AML-193 (cell line): ENCODE results near the gene SUSD3.

Experiments
- DNase-seq, 2 experiments: peaks; one replicate each; lab custom pipeline; 2025; lab: John Stamatoyannopoulos, UW

SUSD3 gene

GRCh38 chr9:93052791-93053540 lies 5.5 kb upstream of the SUSD3 start:
- no peak for DNase-seq

GRCh38 chr9:93053781-93054331 lies 4.6 kb upstream of the SUSD3 start:
- DNase-seq, result no peak

- no peak for DNase-seq
Measured at GRCh38 chr9:93054758-93055704, 3.5 kb upstream of the SUSD3 start.

- no peak for DNase-seq
Measured at GRCh38 chr9:93057042-93057702, 1.3 kb upstream of the SUSD3 start.

GRCh38 chr9:93057703-93058354 lies 672 bp upstream of the SUSD3 start:
- DNase-seq, result no peak

GRCh38 chr9:93059011-93059714 lies 662 bp downstream of the SUSD3 start:
- peak; percentile 37 to 57 for DNase-seq

GRCh38 chr9:93059715-93060578 lies 1.4 kb downstream of the SUSD3 start:
- DNase-seq, result no peak

- DNase-seq, result no peak
Measured at GRCh38 chr9:93060746-93061259, 2.3 kb downstream of the SUSD3 start.

GRCh38 chr9:93061260-93061751 lies 2.8 kb downstream of the SUSD3 start:
- no peak for DNase-seq

GRCh38 chr9:93061791-93062763 lies 3.6 kb downstream of the SUSD3 start:
- DNase-seq, result no peak

GRCh38 chr9:93064392-93065134 lies 6.1 kb downstream of the SUSD3 start:
- peak; percentile 89 to 93 for DNase-seq

- no peak for DNase-seq
Measured at GRCh38 chr9:93065135-93065720, 6.7 kb downstream of the SUSD3 start.

- no peak for DNase-seq
Measured at GRCh38 chr9:93066978-93067603, 8.6 kb downstream of the SUSD3 start.

- DNase-seq, result no peak
Measured at GRCh38 chr9:93068956-93069355, 10.5 kb downstream of the SUSD3 start.

- no peak for DNase-seq
Measured at GRCh38 chr9:93071464-93071863, 13.0 kb downstream of the SUSD3 start.

GRCh38 chr9:93072383-93072795 lies 13.9 kb downstream of the SUSD3 start:
- no peak for DNase-seq
